ENCODE measurements around the gene CLK4. TPM values are rescaled to one million over a fixed set of nuclear protein-coding genes. Genes with fewer than 3 reads are reported as not detected.

Gene CLK4
- total RNA-seq (ENCODE audit: low replicate concordance): 30.8 and 36.0 TPM in 2 replicates

- TF ChIP-seq CTCF (IDR thresholded peaks at IDR 0.05; ENCODE audit: insufficient read depth, low read length): no peak
- peak; percentile 93 for DNase-seq (ENCODE audit: low read depth)
- H3K4me3 ChIP-seq (ENCODE audit: low read depth, low read length): peak within 1 kb of the TSS; percentile 97
Measured at GRCh38 chr5:178626484-178627258, at the start of gene CLK4. Gene CLK4, minus strand, starts transcription at chr5:178627050. Its CDS starts 3,634 bp downstream, at chr5:178623416.

- H3K4me3 ChIP-seq (ENCODE audit: low read depth, low read length): no peak overlapping the region
- DNase-seq (ENCODE audit: low read depth): no peak
- no peak for TF ChIP-seq CTCF (IDR thresholded peaks at IDR 0.05; ENCODE audit: insufficient read depth, low read length)
Measured at GRCh38 chr5:178675922-178676321, 49.1 kb upstream of the CLK4 start.

- DNase-seq (ENCODE audit: low read depth): peak; percentile 4
- H3K4me3 ChIP-seq (ENCODE audit: low read depth, low read length): no peak overlapping the region
- no peak for TF ChIP-seq CTCF (IDR thresholded peaks at IDR 0.05; ENCODE audit: insufficient read depth, low read length)
Measured at GRCh38 chr5:178674334-178674733, 47.5 kb upstream of the CLK4 start.

GRCh38 chr5:178673801-178674295 is 47.0 kb upstream of the CLK4 start:
- no peak for TF ChIP-seq CTCF (IDR thresholded peaks at IDR 0.05; ENCODE audit: insufficient read depth, low read length)
- DNase-seq (ENCODE audit: low read depth): no peak
- no peak overlapping the region for H3K4me3 ChIP-seq (ENCODE audit: low read depth, low read length)

GRCh38 chr5:178672630-178673029 is 45.8 kb upstream of the CLK4 start:
- no peak for TF ChIP-seq CTCF (IDR thresholded peaks at IDR 0.05; ENCODE audit: insufficient read depth, low read length)
- no peak for DNase-seq (ENCODE audit: low read depth)
- H3K4me3 ChIP-seq (ENCODE audit: low read depth, low read length): no peak overlapping the region

GRCh38 chr5:178671602-178672144 is 44.8 kb upstream of the CLK4 start:
- no peak for DNase-seq (ENCODE audit: low read depth)
- no peak for TF ChIP-seq CTCF (IDR thresholded peaks at IDR 0.05; ENCODE audit: insufficient read depth, low read length)
- no peak overlapping the region for H3K4me3 ChIP-seq (ENCODE audit: low read depth, low read length)

Data from fibroblast of the aortic adventitia (primary cell).